GM11168 (cell line): ENCODE data around the gene PRB4.
"Not testable (repeated sequence)": the region's sequence is repeated elsewhere in the genome, so short reads cannot be mapped to it uniquely, and the experiment has no call there.

ENCODE experiments used
- in situ Hi-C: fragments of 300-500 bp; cut with MboI; formaldehyde crosslinking; loops from one replicate; pipeline ENCODE4 v1.12.0; 2022; ENCODE audit warnings: low sequenced_read_pairs; ENCODE audit not compliant: unreplicated experiment

Gene PRB4

GRCh38 chr12:11310336-11310735 lies at the start of gene PRB4:
TSS of gene PRB4 (minus strand) at chr12:11310436. CDS start at chr12:11310398, 38 bp downstream.
- in situ Hi-C loops = no loop called here

- in situ Hi-C loops = not testable (repeated sequence)
Observed at GRCh38 chr12:11351736-11352135, 41.5 kb upstream of the PRB4 start.

GRCh38 chr12:11348439-11348838 lies 38.2 kb upstream of the PRB4 start:
- in situ Hi-C loops = no loop called here

- in situ Hi-C loops = no loop called here
Observed at GRCh38 chr12:11347810-11348209, 37.6 kb upstream of the PRB4 start.

GRCh38 chr12:11344500-11344899 lies 34.3 kb upstream of the PRB4 start:
- in situ Hi-C loops = no loop called here

GRCh38 chr12:11324426-11324825 lies 14.2 kb upstream of the PRB4 start:
- in situ Hi-C loops = no loop called here

GRCh38 chr12:11321980-11322379 lies 11.7 kb upstream of the PRB4 start:
- in situ Hi-C loops = no loop called here

GRCh38 chr12:11307143-11307542 lies 3.1 kb downstream of the PRB4 start:
- in situ Hi-C loops = no loop called here

- in situ Hi-C loops = no loop called here
Observed at GRCh38 chr12:11273449-11273848, 36.8 kb downstream of the PRB4 start.

GRCh38 chr12:11269607-11270006 lies 40.6 kb downstream of the PRB4 start, which contains the start of gene PRB3:
TSS of gene PRB3 (minus strand) at chr12:11269707. CDS start at chr12:11269669, 38 bp downstream.
- in situ Hi-C loops = no loop called here

- in situ Hi-C loops = no loop called here
Observed at GRCh38 chr12:11264501-11264900, 45.7 kb downstream of the PRB4 start.
